Colonic mucosa (tissue), 4 donors: ENCODE measurements around the gene NCBP3. TPM values are rescaled to one million over a fixed set of nuclear protein-coding genes. Genes with fewer than 3 reads are reported as not detected.
"Not testable (repeated sequence)": the region's sequence is repeated elsewhere in the genome, so short reads cannot be mapped to it uniquely, and the experiment has no call there.

Source experiments
- DNase-seq: peaks from one replicate; pipeline ENCODE4 v3.0.0-alpha.2; 2020
- H3K27ac ChIP-seq: fragments of 200-600 bp; one replicate; pipeline ENCODE4 v1.8.0; 2021
- H3K27me3 ChIP-seq: fragments of 200-600 bp; one replicate; pipeline ENCODE4 v1.8.0; 2021
- H3K36me3 ChIP-seq: fragments of 200-600 bp; one replicate; pipeline ENCODE4 v1.8.0; 2021
- H3K4me1 ChIP-seq: fragments of 200-600 bp; one replicate; pipeline ENCODE4 v1.8.0; 2021; ENCODE audit warnings: mild to moderate bottlenecking
- H3K4me3 ChIP-seq: fragments of 200-600 bp; one replicate; pipeline ENCODE4 v1.8.0; 2021
- H3K9ac ChIP-seq, 2 donors: one replicate each; pipeline ENCODE4 v1.7.0; 2013; ENCODE audit warnings: control low read depth in 2 of 2, low read depth in 2 of 2, low read length in 2 of 2
- H3K9me3 ChIP-seq: fragments of 200-600 bp; one replicate; pipeline ENCODE4 v1.8.0; 2021
- intact Hi-C: fragments of 100-400 bp; cut with DNase I; formaldehyde crosslinking; loops from one replicate; pipeline ENCODE4 v1.14.1; 2022
- total RNA-seq, 2 donors: library from RNA; stranded (reverse); fragmentation: NEBNext Ultra II Directional in 1 of 2; extraction: Animal tissue kit (Norgen Biotek cat#: 25700) in 1 of 2; gene quantifications; one replicate each; pipeline ENCODE4 v1.2.1, GENCODE V29; 2021
- TF ChIP-seq, protein P1 (sequence below): fragments of 200-600 bp; IDR thresholded peaks from one replicate; pipeline ENCODE4 v1.8.0; 2022; ENCODE audit warnings: antibody characterized with exemption, mild to moderate bottlenecking
- donor health status: healthy.
- donor health status: DM: no; HTN: no; CAD: no.
- donor health status: DM: no; HTN: no; CAD: no.

NCBP3 gene
- total RNA-seq, 2 donors from 2014 or later: 31.3 to 41.2 TPM

GRCh38 chr17:3864534-3864933 is 18.5 kb upstream of the NCBP3 start:
- no peak for DNase-seq
- intact Hi-C loops: loop anchor here (2.0 to 5.0 kb wide), 2 partner anchors 42 to 143 kb away; no protein-coding TSS in a partner anchor
- H3K4me3 ChIP-seq: no peak overlapping the region

DNA sequence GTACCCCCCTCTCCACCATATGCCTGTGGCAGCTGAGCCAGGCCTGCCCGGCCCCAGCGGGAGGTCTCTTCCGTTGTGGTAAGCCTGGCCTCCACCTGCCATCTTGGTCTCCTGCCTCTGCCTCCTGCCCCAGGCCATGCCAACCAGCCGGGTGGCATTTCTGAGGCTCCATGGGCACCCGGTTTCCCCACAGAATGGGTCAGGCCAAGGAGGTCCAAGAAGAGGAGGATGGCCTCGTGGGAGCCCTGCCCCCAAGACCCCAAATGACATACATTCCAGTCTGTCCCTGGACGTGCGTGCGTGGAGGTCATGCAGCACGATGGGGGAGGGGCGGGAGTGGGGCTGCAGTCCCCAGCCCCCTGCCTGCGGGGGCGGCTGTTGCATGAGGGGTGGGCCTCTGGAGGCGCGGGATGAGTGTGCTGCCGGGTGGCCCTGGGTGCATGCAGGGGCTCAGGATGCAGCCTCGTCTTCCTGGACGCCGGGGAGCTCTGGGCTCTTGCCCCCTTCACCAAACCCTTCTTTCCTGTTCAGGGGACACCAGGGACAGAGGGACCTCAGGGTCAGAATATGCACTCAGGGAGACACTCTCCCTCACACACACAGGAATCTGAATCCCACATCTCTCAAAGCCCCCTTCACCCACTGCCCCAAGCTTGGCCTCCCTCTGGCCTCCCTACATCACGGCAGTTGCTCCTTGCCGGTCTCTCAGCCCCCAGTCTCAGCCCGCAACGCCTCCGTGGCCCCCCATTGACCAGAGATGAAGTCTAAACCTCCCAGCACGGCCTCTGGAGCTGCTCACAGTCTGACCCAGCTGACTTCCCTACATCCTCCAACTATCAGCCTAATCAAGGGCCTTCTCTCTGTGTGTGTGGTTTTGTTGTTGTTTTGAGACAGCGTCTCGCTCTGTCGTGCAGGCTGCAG is 16.0 kb upstream of the NCBP3 start:
- Histone ChIP-seq H3K27me3 (no peaks in the 10 kb centered on the region), H3K9me3 (no peaks in the 10 kb centered on the region), H3K4me3 (no peak overlapping the region), H3K27ac (no peak overlapping the region), H3K4me1 (no peaks in the 10 kb centered on the region), H3K9ac (no peak overlapping the region), H3K36me3 (no peaks in the 10 kb centered on the region)
- intact Hi-C loops: loop anchor here (5.0 kb wide), 1 partner anchor 145 kb away; no protein-coding TSS in a partner anchor
- DNase-seq: no peak
- TF ChIP-seq, protein P1, sequence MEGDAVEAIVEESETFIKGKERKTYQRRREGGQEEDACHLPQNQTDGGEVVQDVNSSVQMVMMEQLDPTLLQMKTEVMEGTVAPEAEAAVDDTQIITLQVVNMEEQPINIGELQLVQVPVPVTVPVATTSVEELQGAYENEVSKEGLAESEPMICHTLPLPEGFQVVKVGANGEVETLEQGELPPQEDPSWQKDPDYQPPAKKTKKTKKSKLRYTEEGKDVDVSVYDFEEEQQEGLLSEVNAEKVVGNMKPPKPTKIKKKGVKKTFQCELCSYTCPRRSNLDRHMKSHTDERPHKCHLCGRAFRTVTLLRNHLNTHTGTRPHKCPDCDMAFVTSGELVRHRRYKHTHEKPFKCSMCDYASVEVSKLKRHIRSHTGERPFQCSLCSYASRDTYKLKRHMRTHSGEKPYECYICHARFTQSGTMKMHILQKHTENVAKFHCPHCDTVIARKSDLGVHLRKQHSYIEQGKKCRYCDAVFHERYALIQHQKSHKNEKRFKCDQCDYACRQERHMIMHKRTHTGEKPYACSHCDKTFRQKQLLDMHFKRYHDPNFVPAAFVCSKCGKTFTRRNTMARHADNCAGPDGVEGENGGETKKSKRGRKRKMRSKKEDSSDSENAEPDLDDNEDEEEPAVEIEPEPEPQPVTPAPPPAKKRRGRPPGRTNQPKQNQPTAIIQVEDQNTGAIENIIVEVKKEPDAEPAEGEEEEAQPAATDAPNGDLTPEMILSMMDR: no peak

More at GRCh38 chr17:3864534-3864933, 18.5 kb upstream of the NCBP3 start:
- Histone ChIP-seq H3K9ac (no peak overlapping the region), H3K4me1 (no peaks in the 10 kb centered on the region), H3K27ac (no peak overlapping the region), H3K36me3 (no peaks in the 10 kb centered on the region), H3K27me3 (no peaks in the 10 kb centered on the region), H3K9me3 (no peaks in the 10 kb centered on the region)
- TF ChIP-seq, protein P1: no peak

DNA sequence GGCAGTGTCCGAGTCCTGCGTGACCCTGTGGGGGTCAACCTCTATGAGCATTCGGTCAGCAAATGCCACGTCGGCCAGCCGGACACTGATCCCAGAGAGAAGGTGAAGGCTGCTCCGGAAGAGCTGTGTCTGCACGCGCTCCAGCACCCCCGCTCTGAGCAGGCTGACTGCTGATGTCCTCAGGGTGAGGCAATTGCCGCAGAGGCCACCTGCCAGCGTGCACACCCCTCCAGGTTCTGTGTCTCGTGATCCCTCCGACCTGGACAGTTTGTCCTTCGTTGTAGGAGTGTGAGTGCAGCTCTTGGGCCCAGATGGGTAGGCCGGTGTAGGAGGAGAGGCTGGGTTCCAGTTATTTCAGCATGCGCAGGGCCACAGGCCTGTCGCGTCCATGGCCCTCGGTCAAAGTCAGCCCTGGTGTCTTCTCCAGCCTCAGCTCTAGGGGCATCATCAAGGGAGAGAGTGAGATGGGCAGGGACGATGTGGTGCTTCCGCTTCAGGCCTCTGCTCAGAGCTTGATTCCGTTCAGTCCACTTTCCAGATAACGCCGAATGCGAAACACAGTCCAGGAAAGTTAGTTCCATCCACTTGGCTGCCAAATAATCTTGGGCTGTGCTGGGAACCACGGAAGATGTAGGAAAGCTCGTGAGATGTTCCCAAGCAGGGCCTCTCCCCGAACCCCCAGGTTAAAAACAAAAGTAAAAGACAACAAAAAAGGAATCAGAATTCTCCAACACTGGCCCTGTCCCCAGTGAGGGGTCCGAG is 15.1 kb upstream of the NCBP3 start:
- TF ChIP-seq, protein P1: no peak
- Histone ChIP-seq H3K4me1 (no peaks in the 10 kb centered on the region), H3K4me3 (no peak overlapping the region), H3K36me3 (no peaks in the 10 kb centered on the region), H3K9ac (no peak overlapping the region), H3K9me3 (no peaks in the 10 kb centered on the region), H3K27me3 (no peaks in the 10 kb centered on the region), H3K27ac (no peak overlapping the region)
- intact Hi-C loops: loop anchor here (5.0 kb wide), 1 partner anchor 146 kb away; no protein-coding TSS in a partner anchor
- no peak for DNase-seq

DNA sequence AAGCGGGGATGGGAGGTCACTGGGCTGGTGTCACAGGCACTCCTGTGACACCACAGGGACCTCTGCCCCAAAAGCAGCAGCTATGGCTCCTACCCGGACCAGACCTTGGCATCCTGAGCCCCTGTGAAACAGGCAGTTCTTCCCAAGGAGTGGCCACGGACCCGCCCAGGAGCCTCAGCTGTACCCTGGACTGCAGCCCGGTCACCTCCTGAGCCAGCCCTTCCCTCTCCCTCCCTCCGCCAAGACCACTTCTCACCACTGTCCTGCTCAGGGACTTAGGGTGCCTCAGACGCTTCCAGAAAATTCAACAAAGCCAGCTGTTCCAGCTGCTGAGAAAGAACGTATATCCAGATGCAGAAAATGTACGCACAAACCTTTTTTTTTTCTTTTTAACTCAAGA is 13.9 kb upstream of the NCBP3 start:
- Histone ChIP-seq H3K4me3 (no peak overlapping the region), H3K9me3 (no peaks in the 10 kb centered on the region), H3K9ac (no peak overlapping the region), H3K27me3 (no peaks in the 10 kb centered on the region), H3K36me3 (no peaks in the 10 kb centered on the region), H3K27ac (no peak overlapping the region), H3K4me1 (no peaks in the 10 kb centered on the region)
- TF ChIP-seq, protein P1: no peak
- intact Hi-C loops: loop anchor here (5.0 kb wide), 1 partner anchor 147 kb away; no protein-coding TSS in a partner anchor
- no peak for DNase-seq

GRCh38 chr17:3857261-3858105 is 11.4 kb upstream of the NCBP3 start:
- intact Hi-C loops: no loop called here
- TF ChIP-seq, protein P1: no peak
- H3K4me1 ChIP-seq: no peaks in the 10 kb centered on the region
- H3K36me3 ChIP-seq: no peaks in the 10 kb centered on the region
- no peaks in the 10 kb centered on the region for H3K9me3 ChIP-seq
- no peak overlapping the region for H3K27ac ChIP-seq
- no peak for DNase-seq
- no peaks in the 10 kb centered on the region for H3K27me3 ChIP-seq
- no peak overlapping the region for H3K9ac ChIP-seq
- H3K4me3 ChIP-seq: no peak overlapping the region

- H3K27me3 ChIP-seq, H3K9me3 ChIP-seq, H3K27ac ChIP-seq, H3K36me3 ChIP-seq, H3K4me3 ChIP-seq, intact Hi-C loops, H3K9ac ChIP-seq, DNase-seq, H3K4me1 ChIP-seq: not testable (repeated sequence)
Observed at GRCh38 chr17:3854204-3854603, 8.2 kb upstream of the NCBP3 start.
